Choroid plexus epithelial cell (primary cell): ENCODE measurements around the gene BGLAP.

Source experiments
- DNase-seq: peaks from one replicate; pipeline ENCODE4 v3.0.0-alpha.2; 2010; ENCODE audit warnings: low read depth
- H3K4me3 ChIP-seq: 2 replicates; pipeline ENCODE4 v1.5.1; 2011; ENCODE audit warnings: low read depth, mild to moderate bottlenecking, control low read depth, low read length, moderate library complexity
- CTCF ChIP-seq: conservative IDR thresholded peaks from 2 replicates; pipeline ENCODE4 v1.5.1; 2011; ENCODE audit warnings: low read depth, mild to moderate bottlenecking, control low read depth, inconsistent platforms, low read length, moderate library complexity

The BGLAP gene

GRCh38 chr1:156226782-156227181 lies 15.2 kb upstream of the BGLAP start:
- H3K4me3 ChIP-seq, result no peak overlapping the region
- no peak for TF ChIP-seq CTCF
- DNase-seq, result no peak

- DNase-seq, result no peak
- TF ChIP-seq CTCF, result no peak
- no peak overlapping the region for H3K4me3 ChIP-seq
These were observed 13.5 kb upstream of the BGLAP start for GRCh38 chr1:156228501-156228900.

GRCh38 chr1:156229809-156230472 lies 12.0 kb upstream of the BGLAP start:
- H3K4me3 ChIP-seq, result no peak overlapping the region
- TF ChIP-seq CTCF, result no peak
- no peak for DNase-seq

GRCh38 chr1:156230473-156230837 lies 11.5 kb upstream of the BGLAP start:
- TF ChIP-seq CTCF, result no peak
- DNase-seq, result no peak

GRCh38 chr1:156232201-156232894 lies 9.6 kb upstream of the BGLAP start:
- DNase-seq, result no peak
- TF ChIP-seq CTCF, result no peak
- no peak overlapping the region for H3K4me3 ChIP-seq

More at GRCh38 chr1:156230473-156230837, 11.5 kb upstream of the BGLAP start:
- no peak overlapping the region for H3K4me3 ChIP-seq

GRCh38 chr1:156233426-156234127 lies 8.4 kb upstream of the BGLAP start:
- no peak overlapping the region for H3K4me3 ChIP-seq
- peak; percentile 87 for DNase-seq
- no peak for TF ChIP-seq CTCF

- TF ChIP-seq CTCF, result no peak
- H3K4me3 ChIP-seq, result no peak overlapping the region
- DNase-seq, result no peak
These were observed 5.8 kb upstream of the BGLAP start for GRCh38 chr1:156236164-156236563.
